ENCODE data around the gene SCP2D1. TPM values are rescaled to one million over a fixed set of nuclear protein-coding genes. Genes with fewer than 3 reads are reported as not detected.
"Not testable (repeated sequence)": the region's sequence is repeated elsewhere in the genome, so short reads cannot be mapped to it uniquely, and the experiment has no call there.

Gene SCP2D1
- total and polyA plus RNA-seq, 10 donors: not detected

- no peak overlapping the region for H3K27ac ChIP-seq
- TF ChIP-seq POLR2A (IDR thresholded peaks at IDR 0.05) (no peak), POLR2AphosphoS5 (IDR thresholded peaks at IDR 0.05) (no peak), CTCF (IDR thresholded peaks at IDR 0.05 in 8 of 11, conservative IDR thresholded peaks at IDR 0.05 in 3 of 11) (no peak)
- H3K27me3 ChIP-seq (replicated peaks in 1 of 7): no peaks in the 10 kb centered on the region
- H3K4me3 ChIP-seq: no peak overlapping the region
- H3K4me1 ChIP-seq: no peaks in the 10 kb centered on the region
- no peaks in the 10 kb centered on the region for H3K9me3 ChIP-seq
- WGBS, 5 donors: 62 to 74% (median 72%) methylated on average over 10 of the region's 10 CpGs
- intact Hi-C loops (cut with DNase I; ENCODE audit: low total_unique reads): no loop called here
- H3K36me3 ChIP-seq: no peaks in the 10 kb centered on the region
- no peak for DNase-seq
Measured at GRCh38 chr20:18778690-18779392, 34.7 kb upstream of the SCP2D1 start.

DNA sequence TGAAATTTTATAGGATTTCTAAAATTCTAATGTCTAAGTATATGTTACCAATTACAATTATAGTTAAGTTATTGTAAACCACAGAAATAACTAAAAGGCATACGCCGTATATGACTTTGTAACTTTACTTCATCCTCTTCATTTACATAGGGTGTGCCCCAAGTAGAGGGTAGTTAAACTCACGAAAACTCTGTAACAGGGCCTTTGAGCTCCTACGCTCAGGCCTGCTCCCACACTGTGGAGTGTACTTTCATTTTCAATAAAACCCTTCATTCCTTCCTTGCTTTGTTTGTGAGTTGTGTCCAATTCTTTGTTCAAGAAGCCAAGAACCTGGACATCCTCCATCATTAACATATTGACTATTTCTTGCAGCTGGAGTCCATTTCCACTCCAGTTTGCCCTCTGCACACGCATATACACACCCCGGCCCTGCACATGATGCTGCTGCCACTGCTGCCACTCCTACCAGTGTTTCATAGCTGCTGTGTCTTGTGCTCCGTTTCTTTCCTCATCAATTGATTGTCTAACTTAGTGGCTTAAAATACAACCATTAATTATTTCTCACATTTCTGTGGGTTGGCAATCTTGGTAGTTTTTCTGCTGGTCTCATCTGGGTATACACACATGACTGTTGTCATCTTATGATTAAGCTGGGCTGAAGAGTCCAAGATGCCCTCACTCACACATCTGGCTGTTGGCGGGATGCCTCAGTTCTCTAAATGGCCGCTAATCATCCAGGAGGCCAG lies 33.0 kb upstream of the SCP2D1 start:
- no peak overlapping the region for H3K27ac ChIP-seq
- no peaks in the 10 kb centered on the region for H3K36me3 ChIP-seq
- no peaks in the 10 kb centered on the region for H3K9me3 ChIP-seq
- WGBS, 5 donors: 89 to 94% (median 94%) methylated on average over 9 of the region's 9 CpGs
- no peak for DNase-seq
- H3K27me3 ChIP-seq (replicated peaks in 1 of 7): no peaks in the 10 kb centered on the region
- TF ChIP-seq CTCF (IDR thresholded peaks at IDR 0.05 in 8 of 11, conservative IDR thresholded peaks at IDR 0.05 in 3 of 11): no peak
- no peak for TF ChIP-seq POLR2AphosphoS5 (IDR thresholded peaks at IDR 0.05)
- no peak for TF ChIP-seq POLR2A (IDR thresholded peaks at IDR 0.05)
- intact Hi-C loops (cut with DNase I; ENCODE audit: low total_unique reads): no loop called here
- no peak overlapping the region for H3K4me3 ChIP-seq
- H3K4me1 ChIP-seq: no peaks in the 10 kb centered on the region

DNA sequence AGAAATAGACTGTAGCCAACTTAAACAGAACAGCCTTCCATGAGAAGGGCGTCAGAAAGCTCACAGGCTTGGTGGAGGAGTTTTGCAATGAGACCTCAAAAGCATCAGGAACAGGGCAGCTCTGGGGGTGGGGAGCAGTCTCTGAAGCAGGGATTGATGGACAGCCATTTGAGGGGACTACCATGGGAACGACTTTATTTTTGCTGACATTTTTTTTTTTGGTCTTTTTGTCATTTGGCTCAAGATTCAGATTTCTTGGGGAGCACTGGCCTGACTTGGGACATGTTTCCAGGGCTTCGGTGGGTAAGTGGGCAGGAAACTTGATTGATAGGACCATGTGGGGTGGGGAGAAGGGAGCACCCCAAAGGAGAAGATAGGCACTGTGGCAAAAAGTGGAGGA lies 32.1 kb upstream of the SCP2D1 start:
- H3K27ac ChIP-seq: no peak overlapping the region
- H3K27me3 ChIP-seq (replicated peaks in 1 of 7): no peaks in the 10 kb centered on the region
- H3K4me1 ChIP-seq: no peaks in the 10 kb centered on the region
- no peaks in the 10 kb centered on the region for H3K9me3 ChIP-seq
- TF ChIP-seq POLR2AphosphoS5 (IDR thresholded peaks at IDR 0.05) (no peak), POLR2A (IDR thresholded peaks at IDR 0.05) (no peak), CTCF (IDR thresholded peaks at IDR 0.05 in 8 of 11, conservative IDR thresholded peaks at IDR 0.05 in 3 of 11) (no peak)
- WGBS, 5 donors: 79 to 92% (median 81%) methylated on average over 3 of the region's 3 CpGs
- intact Hi-C loops (cut with DNase I; ENCODE audit: low total_unique reads): no loop called here
- H3K36me3 ChIP-seq: no peaks in the 10 kb centered on the region
- DNase-seq: no peak
- H3K4me3 ChIP-seq: no peak overlapping the region

- intact Hi-C loops (cut with DNase I; ENCODE audit: low total_unique reads): no loop called here
- no peaks in the 10 kb centered on the region for H3K4me1 ChIP-seq
- peaks cover 0 to 6% (median 0%) of the 10 kb centered on the region in 8 donors for H3K9me3 ChIP-seq
- H3K36me3 ChIP-seq: no peaks in the 10 kb centered on the region
- no peak for DNase-seq
- TF ChIP-seq POLR2A (IDR thresholded peaks at IDR 0.05) (no peak), POLR2AphosphoS5 (IDR thresholded peaks at IDR 0.05) (no peak), CTCF (IDR thresholded peaks at IDR 0.05 in 8 of 11, conservative IDR thresholded peaks at IDR 0.05 in 3 of 11) (no peak)
- H3K4me3 ChIP-seq: no peak overlapping the region
- H3K27me3 ChIP-seq (replicated peaks in 1 of 7): no peaks in the 10 kb centered on the region
- 85 to 95% (median 94%) methylated on average over 5 of the region's 5 CpGs for WGBS, 5 donors
- H3K27ac ChIP-seq: no peak overlapping the region
Measured at GRCh38 chr20:18783385-18783959, 30.1 kb upstream of the SCP2D1 start.

DNA sequence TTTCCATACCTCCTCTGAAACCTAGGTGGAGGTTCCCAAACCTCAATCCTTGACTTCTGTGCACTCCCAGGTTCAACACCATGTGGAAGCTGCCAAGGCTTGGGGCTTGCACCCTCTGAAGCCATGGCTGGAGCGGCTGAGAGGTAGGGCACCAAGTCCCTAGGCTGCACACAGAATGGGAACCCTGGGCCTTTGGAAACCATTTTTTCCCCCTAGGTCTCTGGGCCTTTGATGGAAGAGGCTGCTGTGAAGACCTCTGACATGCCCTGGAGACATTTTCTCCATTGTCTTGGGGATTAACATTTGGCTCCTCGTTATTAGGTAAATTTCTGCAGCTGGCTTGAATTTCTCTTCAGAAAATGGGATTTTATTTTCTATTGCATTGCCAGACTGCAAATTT lies 26.5 kb upstream of the SCP2D1 start:
- intact Hi-C loops (cut with DNase I; ENCODE audit: low total_unique reads); H3K4me1 ChIP-seq; H3K9me3 ChIP-seq; H3K36me3 ChIP-seq; H3K4me3 ChIP-seq; DNase-seq; H3K27ac ChIP-seq: not testable (repeated sequence)
- H3K27me3 ChIP-seq (replicated peaks in 1 of 7): peaks cover 0 to 15% (median 0%) of the 10 kb centered on the region in 7 donors
- 79 to 90% (median 83%) methylated on average over 1 to 2 of the region's 2 CpGs for WGBS, 5 donors

Measured in spleen (tissue), 11 donors.